HG03520 (cell line): ENCODE results near the gene ABL1.

ENCODE experiments used
- ATAC-seq: cut with Tn5 transposase; IDR thresholded peaks from one replicate; pipeline ENCODE4 v1.9.1; 2021; ENCODE audit warnings: mild to moderate bottlenecking, moderate library complexity; ENCODE audit not compliant: unreplicated experiment

Gene ABL1

DNA sequence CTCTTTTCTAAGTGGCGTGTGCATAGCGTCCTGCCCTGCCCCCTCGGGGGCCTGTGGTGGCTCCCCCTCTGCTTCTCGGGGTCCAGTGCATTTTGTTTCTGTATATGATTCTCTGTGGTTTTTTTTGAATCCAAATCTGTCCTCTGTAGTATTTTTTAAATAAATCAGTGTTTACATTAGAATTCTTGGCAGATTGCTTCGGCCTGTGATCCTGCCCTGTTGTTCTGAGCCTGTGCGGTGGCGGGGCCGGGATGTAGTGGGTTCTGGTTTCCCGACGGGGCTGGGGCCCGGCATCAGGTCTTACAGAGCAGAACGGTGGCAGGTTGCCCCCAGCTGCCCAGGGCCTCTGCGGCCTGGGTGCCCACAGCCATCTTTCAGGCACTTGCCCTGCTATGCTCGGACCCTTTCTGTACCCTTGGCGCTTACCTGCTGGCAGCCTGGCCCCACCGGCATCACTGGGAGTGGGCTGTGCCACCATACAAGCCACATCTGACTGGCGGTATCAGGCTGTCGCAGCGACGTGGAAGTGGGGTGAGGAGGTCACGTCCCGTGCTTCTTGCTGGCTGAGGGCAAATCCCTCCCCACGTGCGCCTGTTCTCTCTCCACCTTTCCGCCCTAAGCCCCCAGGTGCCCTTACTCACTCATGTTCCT lies 52.6 kb downstream of the ABL1 start:
- ATAC-seq = no peak

DNA sequence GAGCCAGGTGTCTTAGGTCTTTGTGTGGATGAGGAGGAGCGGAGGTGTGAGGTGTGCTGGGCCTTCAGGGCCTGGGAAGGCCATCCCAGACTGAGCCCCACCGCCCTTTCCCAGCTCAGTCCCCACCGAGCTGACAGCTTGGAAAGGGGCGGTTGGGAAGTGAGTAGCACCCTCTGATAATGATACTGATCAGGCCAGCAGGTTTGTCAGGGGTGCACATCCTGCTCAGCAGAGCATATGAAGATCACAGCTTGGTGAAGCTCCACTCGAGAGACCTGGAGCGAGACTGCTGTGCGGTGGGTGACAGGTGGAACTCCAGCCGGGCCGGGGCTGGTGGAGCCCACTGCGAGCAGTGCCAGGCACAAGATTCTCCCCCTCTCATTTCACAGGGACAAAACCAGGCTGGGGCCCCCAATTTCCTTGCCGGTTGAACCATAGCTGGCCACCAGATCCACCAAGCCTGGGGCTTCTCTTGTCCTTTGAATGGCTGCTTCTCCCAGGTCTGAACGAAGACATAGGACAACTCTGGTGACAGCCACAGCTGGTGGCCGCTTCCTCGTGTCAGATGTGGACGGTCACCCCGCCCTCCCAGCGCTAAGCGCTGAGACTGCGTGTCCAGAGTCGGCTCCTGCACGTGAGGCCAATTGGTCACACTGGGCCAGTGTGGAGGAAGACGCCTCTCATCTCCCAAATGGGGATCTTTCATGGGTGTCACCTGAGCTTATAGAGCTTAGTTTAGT lies 53.3 kb downstream of the ABL1 start:
- ATAC-seq = no peak

GRCh38 chr9:130890124-130890523 lies 55.1 kb downstream of the ABL1 start:
- no peak for ATAC-seq

GRCh38 chr9:130890870-130891687 lies 56.0 kb downstream of the ABL1 start:
- no peak for ATAC-seq

DNA sequence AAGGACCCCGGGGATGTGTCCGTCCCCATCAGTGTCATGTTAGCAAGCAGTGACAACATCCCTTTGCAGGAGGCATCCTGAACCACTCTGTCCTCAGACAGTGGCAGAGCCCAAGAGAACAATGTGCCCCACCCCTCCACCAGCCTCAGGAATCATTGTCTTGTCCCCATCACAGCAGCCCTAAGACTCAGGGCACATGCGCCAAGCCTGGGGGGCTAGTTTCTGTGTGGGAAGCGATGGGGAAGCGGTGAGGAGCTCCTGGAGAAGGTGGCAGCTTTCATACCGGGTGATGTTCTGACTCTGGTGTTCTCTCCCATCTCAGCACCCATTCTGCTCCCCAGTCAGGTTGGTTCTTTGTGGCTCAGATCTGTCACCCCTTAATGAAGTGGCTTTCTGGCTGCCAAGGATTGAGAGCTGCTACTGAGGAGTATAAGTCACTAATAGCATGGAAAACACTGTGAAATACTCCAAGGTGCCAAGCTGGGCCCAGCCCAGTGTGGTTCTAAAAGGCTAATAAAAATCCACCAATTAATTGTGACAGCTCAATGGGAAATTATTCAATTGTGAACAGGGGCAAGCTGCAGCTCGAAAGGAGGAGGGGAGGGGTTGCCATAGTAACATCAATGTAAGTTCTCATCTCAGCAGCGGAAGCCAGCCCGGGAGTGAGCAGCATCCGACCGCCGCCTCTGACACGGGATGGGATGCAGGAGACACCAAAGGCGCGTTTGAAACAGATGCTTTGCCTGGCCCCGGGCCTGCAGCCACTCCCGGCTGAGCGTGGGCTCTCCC lies 56.8 kb downstream of the ABL1 start:
- ATAC-seq = no peak

GRCh38 chr9:130892477-130893304 lies 57.6 kb downstream of the ABL1 start:
- ATAC-seq = no peak

GRCh38 chr9:130893341-130894101 lies 58.5 kb downstream of the ABL1 start:
- no peak for ATAC-seq

GRCh38 chr9:130894546-130894945 lies 59.5 kb downstream of the ABL1 start:
- ATAC-seq = no peak

DNA sequence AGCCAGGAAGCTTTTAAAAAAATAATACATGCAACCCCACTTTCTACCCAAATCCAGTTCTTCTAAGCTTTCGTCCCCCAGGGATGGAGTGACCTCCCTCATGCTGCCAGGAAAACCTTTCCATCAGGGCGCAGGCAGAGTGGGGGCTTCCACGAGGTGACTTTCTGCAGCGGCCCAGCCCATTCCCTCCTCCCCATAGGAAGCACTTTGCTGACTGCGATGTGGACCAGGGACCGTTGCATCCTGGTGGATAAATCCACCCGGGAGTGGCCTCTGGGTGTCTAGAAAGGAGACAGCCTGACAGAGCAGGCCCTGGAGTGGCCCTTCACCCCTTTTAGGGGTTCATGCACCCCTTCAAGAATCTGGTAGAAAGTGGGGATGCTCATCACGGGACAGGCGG lies 60.0 kb downstream of the ABL1 start:
- ATAC-seq = no peak

GRCh38 chr9:130895481-130896232 lies 60.6 kb downstream of the ABL1 start:
- ATAC-seq = no peak

- ATAC-seq = no peak
These were observed 61.4 kb downstream of the ABL1 start, which contains the start of gene QRFP for GRCh38 chr9:130896233-130897014. Gene QRFP, minus strand, starts transcription at chr9:130896812. Its CDS starts 2,974 bp downstream, at chr9:130893838.

DNA sequence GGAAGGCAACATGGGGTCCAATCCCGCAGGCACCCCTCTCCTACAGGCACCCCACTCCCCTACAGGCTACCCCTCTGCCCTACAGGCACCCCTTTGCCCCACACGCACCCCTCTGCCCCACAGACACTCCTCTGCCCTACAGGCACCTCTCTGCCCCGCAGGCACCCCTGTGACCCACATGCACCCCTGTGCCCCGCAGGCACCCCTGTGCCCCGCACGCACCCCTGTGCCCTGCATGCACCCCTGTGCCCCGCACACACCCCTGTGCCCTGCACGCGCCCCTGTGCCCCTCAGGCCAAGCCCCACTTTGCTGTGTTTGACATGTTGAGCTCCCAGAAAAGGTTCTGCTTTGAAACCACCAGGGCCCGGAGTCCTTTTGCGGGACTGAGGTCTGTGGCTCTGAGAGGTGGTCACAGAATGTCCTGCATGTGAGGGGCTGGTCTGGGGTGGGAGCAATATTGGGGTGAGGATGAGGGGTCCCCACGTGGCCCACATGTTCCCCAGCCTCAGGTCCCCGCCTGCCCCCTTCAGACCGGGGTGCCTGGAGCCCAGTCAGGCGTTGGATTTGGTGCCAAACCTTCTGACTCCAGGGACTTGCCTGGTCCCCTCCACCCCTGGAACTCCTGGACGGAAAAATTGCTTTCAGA lies 62.2 kb downstream of the ABL1 start:
- ATAC-seq = no peak

DNA sequence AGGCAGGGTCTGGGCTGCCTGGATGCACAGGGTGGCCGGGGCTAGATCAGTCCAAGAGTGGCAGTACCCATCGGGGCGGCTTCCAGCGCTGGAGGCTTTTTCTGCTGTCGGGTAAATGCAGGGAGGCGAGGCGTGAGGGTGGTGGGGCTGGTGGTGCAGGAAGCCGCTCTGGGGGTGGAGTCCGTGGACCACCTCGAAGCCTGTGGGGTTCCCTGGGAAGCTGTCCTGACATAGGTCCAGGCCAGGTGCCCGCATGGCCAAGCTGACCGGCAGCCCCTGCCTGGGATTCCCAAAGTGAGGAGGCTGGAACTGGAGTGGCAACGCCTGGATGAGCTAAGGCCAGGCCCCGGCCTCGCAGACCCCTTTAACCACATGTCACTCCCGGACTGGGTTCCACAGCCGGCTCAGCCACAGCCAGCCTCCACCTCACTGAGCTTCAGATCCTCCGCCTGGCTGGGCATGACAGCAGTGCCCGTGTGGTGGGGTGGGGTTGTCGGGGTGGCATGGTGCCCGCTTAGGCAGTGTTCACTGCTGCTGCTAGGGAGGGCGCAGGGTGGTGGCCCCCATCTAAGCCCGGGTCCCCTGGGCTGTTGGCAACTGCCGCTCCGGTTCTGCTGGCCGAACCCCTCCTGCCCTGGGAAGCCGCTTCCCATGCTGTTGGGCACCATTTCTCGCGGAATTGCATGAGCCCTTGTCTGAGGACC lies 62.9 kb downstream of the ABL1 start:
- ATAC-seq = no peak

- no peak for ATAC-seq
These were observed 63.4 kb downstream of the ABL1 start for GRCh38 chr9:130898552-130898852.

GRCh38 chr9:130899051-130899748 lies 64.1 kb downstream of the ABL1 start:
- no peak for ATAC-seq
